HepG2 (cell line): ENCODE data around the gene SPTBN4. TPM values are rescaled to one million over a fixed set of nuclear protein-coding genes. Genes with fewer than 3 reads are reported as not detected.

Source experiments
- ATAC-seq: fragments of 200-7000 bp; cut with Tn5 transposase; 3 replicates; pipeline ENCODE4 v1.9.1; 2020; ENCODE audit warnings: mild to moderate bottlenecking, moderate library complexity
- BruUV-seq: library from RNA; stranded (reverse); fragments of 400-500 nt; replicated peaks from 2 replicates; lab custom pipeline; 2021; lab: Mats Ljungman, UMichigan
- CTCF ChIA-PET: fragments of 300-600 bp; formaldehyde crosslinking; extraction: SDS; loops from one replicate; lab custom pipeline; 2021; ENCODE audit warnings: low total read pairs, inconsistent platforms, low intra/inter-chr PET ratio; lab: Yijun Ruan, JAX
- POLR2A ChIA-PET: fragments of 350-600 bp; sonication (Branson Sonifier 250); formaldehyde crosslinking; loops from one replicate; lab custom pipeline; 2020; ENCODE audit warnings: antibody characterized with exemption, inconsistent platforms; lab: Yijun Ruan, JAX
- DNase-seq: peaks from one replicate; pipeline ENCODE4 v3.0.0-alpha.2; 2015; ENCODE audit warnings: low spot score
- FAIRE-seq: peaks from 3 replicates; lab custom pipeline; 2011; peaks lifted over from hg19 to GRCh38; lab: Jason Lieb, UNC
- H2AFZ ChIP-seq: one replicate; pipeline ENCODE4 v1.6.1; 2011; ENCODE audit warnings: low read length, inconsistent platforms
- H3K27ac ChIP-seq: fragments of 300-600 bp; 3 replicates; pipeline ENCODE4 v1.8.0; 2011; ENCODE audit warnings: mixed run types, mild to moderate bottlenecking, mixed read lengths, low read length, inconsistent platforms; ENCODE audit not compliant: insufficient read depth; ENCODE audit errors: extremely low read length
- H3K27me3 ChIP-seq, 2 experiments: fragments of 200-600 bp in 1 of 2; 2 replicates in 1 of 2; 3 replicates in 1 of 2; pipeline versions ENCODE4 v1.6.0 to v1.8.0; 2011; ENCODE audit warnings: low read length in 2 of 2, mild to moderate bottlenecking in 2 of 2, moderate library complexity in 2 of 2, inconsistent platforms in 1 of 2; ENCODE audit not compliant: insufficient read depth in 2 of 2, control insufficient read depth in 1 of 2
- H3K36me3 ChIP-seq, 2 experiments: fragments of 200-600 bp in 1 of 2; replicated peaks in 1 of 2; 2 replicates in 1 of 2; 3 replicates in 1 of 2; pipeline versions ENCODE4 v1.5.1 to v1.8.0; 2011; ENCODE audit warnings: low read length in 2 of 2, inconsistent platforms in 1 of 2; ENCODE audit not compliant: insufficient read depth in 2 of 2, control insufficient read depth in 1 of 2
- H3K4me1 ChIP-seq: 2 replicates; pipeline ENCODE4 v1.5.1; 2012; ENCODE audit warnings: low read length, inconsistent platforms; ENCODE audit not compliant: insufficient read depth
- H3K4me2 ChIP-seq: 2 replicates; pipeline ENCODE4 v1.6.0; 2011; ENCODE audit warnings: low read depth, low read length, inconsistent platforms
- H3K4me3 ChIP-seq, 3 experiments: fragments of 200-600 bp in 1 of 3; sonication (generic), shearing (Covaris generic) in 1 of 3; replicated peaks in 1 of 3; 2 replicates each; pipeline ENCODE4 v1.5.1; 2011 to 2016; ENCODE audit warnings: low read length in 3 of 3, inconsistent platforms in 2 of 3, low read depth in 2 of 3, mild to moderate bottlenecking in 2 of 3, control low read depth in 1 of 3, mixed read lengths in 1 of 3; ENCODE audit not compliant: insufficient read depth in 1 of 3
- H3K79me2 ChIP-seq: one replicate; pipeline ENCODE4 v1.6.1; 2011; ENCODE audit warnings: low read length, inconsistent platforms; ENCODE audit not compliant: insufficient read depth
- H3K9ac ChIP-seq: 2 replicates; pipeline ENCODE4 v1.6.0; 2011; ENCODE audit warnings: mild to moderate bottlenecking, low read depth, low read length, inconsistent platforms; ENCODE audit not compliant: insufficient read depth
- H3K9me3 ChIP-seq: 2 replicates; pipeline ENCODE4 v1.5.1; 2012; ENCODE audit warnings: mild to moderate bottlenecking, low read length
- H4K20me1 ChIP-seq: 2 replicates; pipeline ENCODE4 v1.6.0; 2011; ENCODE audit warnings: inconsistent platforms, mild to moderate bottlenecking, low read length, moderate library complexity; ENCODE audit not compliant: insufficient read depth
- GZF1 ChIP-seq: sonication (generic); formaldehyde crosslinking; IDR thresholded peaks from 2 replicates; pipeline ENCODE4 v1.5.1; 2020; ENCODE audit warnings: mild to moderate bottlenecking, missing genetic modification reagents
- IRX3 ChIP-seq: sonication (generic); formaldehyde crosslinking; IDR thresholded peaks from 2 replicates; pipeline ENCODE4 v1.8.1; 2023; ENCODE audit warnings: mild to moderate bottlenecking, low read depth, missing genetic modification reagents, borderline replicate concordance
- NFE2L1 ChIP-seq: sonication (generic); formaldehyde crosslinking; IDR thresholded peaks from 2 replicates; pipeline ENCODE4 v1.4.0; 2020; ENCODE audit warnings: missing genetic modification reagents, mild to moderate bottlenecking, borderline replicate concordance
- NRL ChIP-seq: sonication (generic); formaldehyde crosslinking; IDR thresholded peaks from 2 replicates; pipeline ENCODE4 v1.5.0; 2020; ENCODE audit warnings: missing genetic modification reagents, mild to moderate bottlenecking, moderate library complexity, borderline replicate concordance
- RXRB ChIP-seq: IDR thresholded peaks from 2 replicates; pipeline ENCODE4 v1.6.1; 2016; ENCODE audit warnings: borderline replicate concordance, missing genetic modification reagents, missing compliant biosample characterization
- STAT5B ChIP-seq: sonication (generic); formaldehyde crosslinking; IDR thresholded peaks from 2 replicates; pipeline ENCODE4 v1.4.0; 2020; ENCODE audit warnings: missing genetic modification reagents
- XRCC5 ChIP-seq: fragments of 200-400 bp; formaldehyde crosslinking; optimal IDR thresholded peaks from 2 replicates; pipeline ENCODE3; 2017; ENCODE audit warnings: mild to moderate bottlenecking, low read length
- ZNF33A ChIP-seq: sonication (generic); formaldehyde crosslinking; IDR thresholded peaks from 2 replicates; pipeline ENCODE4 v1.5.1; 2020; ENCODE audit warnings: missing genetic modification reagents, mild to moderate bottlenecking, moderate library complexity, borderline replicate concordance
- ZNF383 ChIP-seq: sonication (generic); formaldehyde crosslinking; IDR thresholded peaks from 2 replicates; pipeline ENCODE4 v1.4.0; 2020; ENCODE audit warnings: missing genetic modification reagents, mild to moderate bottlenecking, borderline replicate concordance
- ZNF460 ChIP-seq: sonication (generic); formaldehyde crosslinking; IDR thresholded peaks from 2 replicates; pipeline ENCODE4 v1.5.1; 2020; ENCODE audit warnings: missing genetic modification reagents, mild to moderate bottlenecking, borderline replicate concordance
- ZNF501 ChIP-seq: sonication (generic); formaldehyde crosslinking; IDR thresholded peaks from 2 replicates; pipeline ENCODE4 v1.5.1; 2020; ENCODE audit warnings: mild to moderate bottlenecking, moderate library complexity, missing genetic modification reagents
- ZNF563 ChIP-seq: sonication (generic); formaldehyde crosslinking; IDR thresholded peaks from 2 replicates; pipeline ENCODE4 v1.8.0; 2022; ENCODE audit warnings: mild to moderate bottlenecking, moderate library complexity, missing genetic modification reagents
- ZNF747 ChIP-seq: sonication (generic); formaldehyde crosslinking; IDR thresholded peaks from 2 replicates; pipeline ENCODE4 v1.8.1; 2023; ENCODE audit warnings: missing genetic modification reagents, mild to moderate bottlenecking, borderline replicate concordance
- WGBS: methylation state at CpG from one replicate; pipeline ENCODE4 v1.1.6; 2017; ENCODE audit warnings: low lambda C conversion rate; 5-methylcytosine and 5-hydroxymethylcytosine counted together
- in situ Hi-C: cut with HindIII; loops from 2 replicates; pipeline ENCODE4 v1.10.0; 2017; ENCODE audit warnings: low pct_unique_long_range_greater_than_20kb; ENCODE audit not compliant: extremely low pct_ligation_motif_present
- intact Hi-C: fragments of 100-400 bp; cut with micrococcal nuclease; formaldehyde crosslinking; loops from one replicate; pipeline ENCODE4 v1.10.0; 2022; ENCODE audit not compliant: unreplicated experiment
- polyA plus RNA-seq, 8 experiments: library from polyadenylated mRNA; depleted of rRNA in 3 of 8; stranded (reverse) in 7 of 8; unstranded in 1 of 8; fragments of >200 nt; fragmentation: Illumina TruSeq in 4 of 8; extraction: Trizol in 4 of 8; gene quantifications; 2 replicates each; pipeline versions ENCODE4 v1.2.1 to v1.2.3, GENCODE V29; 2011 to 2016; ENCODE audit warnings: low read depth in 4 of 8, missing spikeins in 1 of 8, mixed read lengths in 1 of 8; ENCODE audit not compliant: insufficient read depth in 1 of 8
- total RNA-seq, 5 experiments: library from RNA; depleted of rRNA; stranded (reverse); fragments of >200 nt; fragmentation: Illumina TruSeq; extraction: Trizol; gene quantifications; 2 replicates each; pipeline ENCODE4 v1.2.3, GENCODE V29; 2016; ENCODE audit warnings: low read depth in 1 of 5
- TF ChIP-seq, protein P1 (sequence below): sonication (generic); formaldehyde crosslinking; IDR thresholded peaks from 2 replicates; pipeline ENCODE4 v1.4.0; 2020; ENCODE audit warnings: missing genetic modification reagents

Gene SPTBN4
- total and polyA plus RNA-seq, 2 of the 13 experiments (the other 11 are each of a cell fraction or from before 2014, with no cell fraction given), result 0.11 TPM

- ChIA-PET CTCF (no interaction called here), POLR2A (no interaction called here)
- no peak for TF ChIP-seq ZNF460 (CRISPR knock-in tag)
- no peak for TF ChIP-seq ZNF747 (CRISPR knock-in tag)
- TF ChIP-seq XRCC5, result no peak
- no peak for TF ChIP-seq ZNF501
- TF ChIP-seq NRL (CRISPR knock-in tag), result no peak
- TF ChIP-seq RXRB, result no peak
- no peak for TF ChIP-seq IRX3 (CRISPR knock-in tag)
- no peak for TF ChIP-seq GZF1
- TF ChIP-seq STAT5B (CRISPR knock-in tag), result no peak
- TF ChIP-seq ZNF563 (CRISPR knock-in tag), result no peak
- TF ChIP-seq, protein P1, sequence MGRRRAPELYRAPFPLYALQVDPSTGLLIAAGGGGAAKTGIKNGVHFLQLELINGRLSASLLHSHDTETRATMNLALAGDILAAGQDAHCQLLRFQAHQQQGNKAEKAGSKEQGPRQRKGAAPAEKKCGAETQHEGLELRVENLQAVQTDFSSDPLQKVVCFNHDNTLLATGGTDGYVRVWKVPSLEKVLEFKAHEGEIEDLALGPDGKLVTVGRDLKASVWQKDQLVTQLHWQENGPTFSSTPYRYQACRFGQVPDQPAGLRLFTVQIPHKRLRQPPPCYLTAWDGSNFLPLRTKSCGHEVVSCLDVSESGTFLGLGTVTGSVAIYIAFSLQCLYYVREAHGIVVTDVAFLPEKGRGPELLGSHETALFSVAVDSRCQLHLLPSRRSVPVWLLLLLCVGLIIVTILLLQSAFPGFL (CRISPR knock-in tag), result no peak
- no peak for TF ChIP-seq ZNF383 (CRISPR knock-in tag)
- TF ChIP-seq NFE2L1 (CRISPR knock-in tag), result no peak
- no peak for TF ChIP-seq ZNF33A (CRISPR knock-in tag)
- Histone ChIP-seq H3K27ac (no peak overlapping the region), H3K9me3 (no peaks in the 10 kb centered on the region), H3K4me3 (no peak overlapping the region), H3K9ac (no peak overlapping the region), H3K4me1 (no peaks in the 10 kb centered on the region), H3K36me3 (no peaks in the 10 kb centered on the region), H3K4me2 (no peak overlapping the region), H2AFZ (no peak overlapping the region), H3K79me2 (no peaks in the 10 kb centered on the region), H4K20me1 (no peaks in the 10 kb centered on the region), H3K27me3 (no peaks in the 10 kb centered on the region)
- ATAC-seq (no peak), FAIRE-seq (no peak), DNase-seq (no peak)
- in situ Hi-C loops, result no loop called here
- no TSS peak for BruUV-seq
- WGBS, result 90% methylated on average over 14 of the region's 19 CpGs
- intact Hi-C loops, result no loop called here
Measured at GRCh38 chr19:40588110-40588854, 121.5 kb downstream of the SPTBN4 start.
